K562 (cell line): ENCODE data around the gene MAGI2. TPM values are rescaled to one million over a fixed set of nuclear protein-coding genes. Genes with fewer than 3 reads are reported as not detected.

Experiments used
- ATAC-seq: fragments of 200-7000 bp; cut with Tn5 transposase; 3 replicates; pipeline ENCODE4 v1.9.1; 2020; ENCODE audit warnings: moderate library complexity
- BruUV-seq: library from RNA; stranded (reverse); fragments of 400-500 nt; replicated peaks from 2 replicates; lab custom pipeline; 2021; lab: Mats Ljungman, UMichigan
- CTCF ChIA-PET: fragments of 300-600 bp; formaldehyde crosslinking; extraction: SDS; loops from one replicate; lab custom pipeline; 2021; ENCODE audit warnings: low intra/inter-chr PET ratio; lab: Yijun Ruan, JAX
- POLR2A ChIA-PET: fragments of 300-600, 350-650 bp; sonication (Branson Sonifier 250); formaldehyde crosslinking; extraction: SDS; loops from one replicate; lab custom pipeline; 2021; ENCODE audit warnings: antibody characterized with exemption, inconsistent platforms; lab: Yijun Ruan, JAX
- DNase-seq, 4 experiments: peaks; one replicate each; pipeline versions ENCODE4 v3.0.0 to v3.0.0-alpha.2; 2011 to 2018; ENCODE audit warnings: low spot score in 3 of 4, mixed read lengths in 3 of 4; ENCODE audit errors: extremely low read depth in 1 of 4
- FAIRE-seq: peaks from 2 replicates; lab custom pipeline; 2011; peaks lifted over from hg19 to GRCh38; lab: Jason Lieb, UNC
- H2AFZ ChIP-seq: 2 replicates; pipeline ENCODE4 v1.6.0; 2011; ENCODE audit warnings: low read depth, low read length, control low read depth, inconsistent platforms
- H3K27ac ChIP-seq: fragments of 200-600 bp; 3 replicates; pipeline ENCODE4 v1.8.0; 2011; ENCODE audit warnings: low read depth, mild to moderate bottlenecking, control low read depth, inconsistent platforms, low read length, moderate library complexity, mixed read lengths; ENCODE audit errors: extremely low read depth
- H3K27me3 ChIP-seq, 2 experiments: fragments of 300-600 bp in 1 of 2; 2 replicates in 1 of 2; 3 replicates in 1 of 2; pipeline versions ENCODE4 v1.6.0 to v1.8.0; 2011; ENCODE audit warnings: inconsistent platforms in 2 of 2, low read length in 2 of 2, mild to moderate bottlenecking in 1 of 2, mixed read lengths in 1 of 2, moderate library complexity in 1 of 2; ENCODE audit not compliant: control insufficient read depth in 2 of 2, insufficient read depth in 2 of 2
- H3K36me3 ChIP-seq: fragments of 300-600 bp; 3 replicates; pipeline ENCODE4 v1.8.0; 2011; ENCODE audit warnings: mild to moderate bottlenecking, low read length, inconsistent platforms; ENCODE audit not compliant: control insufficient read depth, insufficient read depth
- H3K4me1 ChIP-seq, 2 experiments: fragments of 200-600 bp in 1 of 2; replicated peaks in 1 of 2; 2 replicates in 1 of 2; 3 replicates in 1 of 2; pipeline versions ENCODE4 v1.5.1 to v1.8.0; 2011; ENCODE audit warnings: inconsistent platforms in 2 of 2, low read length in 2 of 2, mild to moderate bottlenecking in 1 of 2, mixed read lengths in 1 of 2, moderate library complexity in 1 of 2; ENCODE audit not compliant: control insufficient read depth in 2 of 2, insufficient read depth in 2 of 2
- H3K4me2 ChIP-seq: 2 replicates; pipeline ENCODE4 v1.6.1; 2011; ENCODE audit warnings: low read length, control low read depth, inconsistent platforms, mixed read lengths; ENCODE audit not compliant: insufficient read depth
- H3K4me3 ChIP-seq: fragments of 200-600 bp; sonication (generic), shearing (Covaris generic); 2 replicates; pipeline ENCODE4 v1.5.1; 2016; ENCODE audit warnings: control low read depth, inconsistent platforms
- H3K79me2 ChIP-seq: fragments of 200-600 bp; 3 replicates; pipeline ENCODE4 v1.8.0; 2011; ENCODE audit warnings: low read length, inconsistent platforms; ENCODE audit not compliant: control insufficient read depth, insufficient read depth
- H3K9ac ChIP-seq, 2 experiments: 2 replicates each; pipeline versions ENCODE4 v1.6.0 to v1.6.1; 2011; ENCODE audit warnings: low read depth in 2 of 2, low read length in 2 of 2, control low read depth in 1 of 2, inconsistent platforms in 1 of 2, mild to moderate bottlenecking in 1 of 2, mixed read lengths in 1 of 2; ENCODE audit not compliant: insufficient read depth in 1 of 2
- H3K9me1 ChIP-seq: one replicate; pipeline ENCODE4 v1.6.0; 2011; ENCODE audit warnings: inconsistent platforms, mild to moderate bottlenecking, low read length, moderate library complexity; ENCODE audit not compliant: control insufficient read depth, insufficient read depth
- H3K9me3 ChIP-seq: replicated peaks from 2 replicates; pipeline ENCODE4 v1.5.1; 2011; ENCODE audit warnings: low read depth, low read length, inconsistent platforms; ENCODE audit not compliant: control insufficient read depth, insufficient read depth
- H4K20me1 ChIP-seq: replicated peaks from 2 replicates; pipeline ENCODE4 v1.6.1; 2011; ENCODE audit warnings: low read length, inconsistent platforms, mixed read lengths; ENCODE audit not compliant: control insufficient read depth, insufficient read depth
- ELF2 ChIP-seq: fragments of 250-450 bp; sonication (Bioruptor Pico); IDR thresholded peaks from 2 replicates; pipeline ENCODE4 v1.5.0; 2021; ENCODE audit warnings: mild to moderate bottlenecking
- GATA2 ChIP-seq: sonication (generic); formaldehyde crosslinking; IDR thresholded peaks from 2 replicates; pipeline ENCODE4 v1.4.0; 2020; ENCODE audit warnings: mild to moderate bottlenecking, missing genetic modification reagents
- KLF16 ChIP-seq: IDR thresholded peaks from 2 replicates; pipeline ENCODE4 v1.6.1; 2016; ENCODE audit warnings: antibody characterized with exemption
- MBD1 ChIP-seq: fragments of 250-450 bp; sonication (Bioruptor Pico); IDR thresholded peaks from 2 replicates; pipeline ENCODE4 v1.8.0; 2022; ENCODE audit warnings: inconsistent platforms
- NR1H2 ChIP-seq: sonication (generic); formaldehyde crosslinking; IDR thresholded peaks from 2 replicates; pipeline ENCODE4 v1.4.0; 2020; ENCODE audit warnings: mild to moderate bottlenecking, missing genetic modification reagents
- SAFB2 ChIP-seq: fragments of 200-400 bp; formaldehyde crosslinking; IDR thresholded peaks from 2 replicates; pipeline ENCODE4 v1.6.1; 2018; ENCODE audit warnings: borderline replicate concordance, low read length, low read depth, moderate library complexity; ENCODE audit not compliant: severe bottlenecking
- STAT5A ChIP-seq: IDR thresholded peaks from 2 replicates; pipeline ENCODE4 v1.6.1; 2012; ENCODE audit warnings: low read length, inconsistent platforms, borderline replicate concordance
- TBL1XR1 ChIP-seq, 2 experiments: IDR thresholded peaks; 2 replicates each; pipeline ENCODE4 v1.6.1; 2012; ENCODE audit warnings: improper control_type of control experiment in 2 of 2, low read length in 2 of 2, mild to moderate bottlenecking in 1 of 2
- ZNF280A ChIP-seq: fragments of 450-650 bp; IDR thresholded peaks from 2 replicates; pipeline ENCODE4 v1.6.1; 2018; ENCODE audit warnings: mild to moderate bottlenecking, low read depth; ENCODE audit not compliant: partially characterized antibody
- ZNF282 ChIP-seq: sonication (generic); formaldehyde crosslinking; IDR thresholded peaks from 2 replicates; pipeline ENCODE4 v1.8.1; 2023; ENCODE audit warnings: missing genetic modification reagents
- ZSCAN32 ChIP-seq: fragments of 450-650 bp; formaldehyde crosslinking; IDR thresholded peaks from 2 replicates; pipeline ENCODE4 v1.4.0; 2020; ENCODE audit warnings: mild to moderate bottlenecking, moderate library complexity
- WGBS: fragments of 100-300 bp; shearing (Covaris generic); methylation state at CpG from one replicate; pipeline ENCODE4 v1.1.6; 2016; ENCODE audit warnings: low coverage, mixed read lengths; ENCODE audit not compliant: insufficient coverage; ENCODE audit errors: missing lambda C conversion rate; 5-methylcytosine and 5-hydroxymethylcytosine counted together
- in situ Hi-C: fragments of 300-500 bp; cut with MboI; formaldehyde crosslinking; loops from 4 replicates; pipeline ENCODE4 v1.15.0; 2018; ENCODE audit warnings: inconsistent platforms, mixed read lengths
- intact Hi-C: fragments of 100-400 bp; cut with micrococcal nuclease; formaldehyde crosslinking; loops from 2 replicates; pipeline ENCODE4 v1.14.2; 2022
- polyA plus RNA-seq, 8 experiments: library from polyadenylated mRNA; depleted of rRNA in 4 of 8; stranded (reverse) in 5 of 8; unstranded in 3 of 8; fragments of >200 nt; fragmentation: Nextera tagmentation in 2 of 8; fragmentation: Illumina TruSeq in 1 of 8; extraction: Ambion mirVana in 2 of 8; extraction: Trizol in 1 of 8; gene quantifications; 2 replicates each; pipeline versions ENCODE4 v1.2.1 to v1.2.3, GENCODE V29; 2011 to 2014; ENCODE audit warnings: inconsistent platforms in 1 of 8, missing spikeins in 1 of 8
- total RNA-seq, 7 experiments: library from RNA; depleted of rRNA in 6 of 7; stranded (reverse); fragments of >200 nt in 6 of 7; fragmentation: Illumina TruSeq in 2 of 7; extraction: Trizol in 2 of 7; gene quantifications; 2 replicates each; pipeline versions ENCODE4 v1.2.1 to v1.2.3, GENCODE V29; 2011 to 2021; ENCODE audit warnings: low replicate concordance in 1 of 7
- TF ChIP-seq, protein P1 (sequence below), 2 experiments: IDR thresholded peaks in 1 of 2; conservative IDR thresholded peaks in 1 of 2; 2 replicates each; pipeline ENCODE4 v1.6.1; 2016; ENCODE audit warnings: low read depth in 2 of 2, mild to moderate bottlenecking in 1 of 2, missing compliant biosample characterization in 1 of 2, missing genetic modification characterization in 1 of 2, moderate library complexity in 1 of 2
- TF ChIP-seq, protein P2 (sequence below): fragments of 450-650 bp; conservative IDR thresholded peaks from 2 replicates; pipeline ENCODE4 v1.6.1; 2016; ENCODE audit warnings: missing genetic modification characterization, low read depth, mild to moderate bottlenecking, missing compliant biosample characterization, moderate library complexity

Gene MAGI2
- total and polyA plus RNA-seq, 9 of the 15 experiments (the other 6 are each of a cell fraction or from before 2014, with no cell fraction given) = 0.27 to 1.4 (median 0.70) TPM

- Histone ChIP-seq H3K79me2 (no peaks in the 10 kb centered on the region), H3K4me1 (no peaks in the 10 kb centered on the region), H4K20me1 (no peaks in the 10 kb centered on the region), H3K9me3 (no peaks in the 10 kb centered on the region), H3K4me2 (no peak overlapping the region), H3K9me1 (no peaks in the 10 kb centered on the region), H3K27ac (no peak overlapping the region), H3K36me3 (no peaks in the 10 kb centered on the region), H2AFZ (no peak overlapping the region), H3K27me3 (no peaks in the 10 kb centered on the region), H3K4me3 (no peak overlapping the region), H3K9ac (no peak overlapping the region)
- no TSS peak for BruUV-seq
- ATAC-seq (no peak), DNase-seq (no peak), FAIRE-seq (no peak)
- intact Hi-C loops = no loop called here
- CTCF ChIA-PET = no interaction called here
- TF ChIP-seq MBD1 (no peak), NR1H2 (CRISPR knock-in tag) (no peak), ZNF282 (CRISPR knock-in tag) (no peak), STAT5A (no peak), SAFB2 (no peak), ZSCAN32 (CRISPR knock-in tag) (no peak), GATA2 (CRISPR knock-in tag) (no peak), TBL1XR1 (IDR thresholded peaks at IDR 0.05; ENCODE audit: low read length in 2 of 2) (no peak), KLF16 (no peak), ZNF280A (no peak), ELF2 (CRISPR knock-in tag) (no peak)
- TF ChIP-seq, protein P1, sequence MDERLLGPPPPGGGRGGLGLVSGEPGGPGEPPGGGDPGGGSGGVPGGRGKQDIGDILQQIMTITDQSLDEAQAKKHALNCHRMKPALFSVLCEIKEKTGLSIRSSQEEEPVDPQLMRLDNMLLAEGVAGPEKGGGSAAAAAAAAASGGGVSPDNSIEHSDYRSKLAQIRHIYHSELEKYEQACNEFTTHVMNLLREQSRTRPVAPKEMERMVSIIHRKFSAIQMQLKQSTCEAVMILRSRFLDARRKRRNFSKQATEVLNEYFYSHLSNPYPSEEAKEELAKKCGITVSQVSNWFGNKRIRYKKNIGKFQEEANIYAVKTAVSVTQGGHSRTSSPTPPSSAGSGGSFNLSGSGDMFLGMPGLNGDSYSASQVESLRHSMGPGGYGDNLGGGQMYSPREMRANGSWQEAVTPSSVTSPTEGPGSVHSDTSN (CRISPR knock-in tag; IDR thresholded peaks at IDR 0.05; ENCODE audit: low read depth) = no peak
- TF ChIP-seq, protein P1 (tag; conservative IDR thresholded peaks at IDR 0.05; ENCODE audit: low read depth) = no peak
- TF ChIP-seq, protein P2, sequence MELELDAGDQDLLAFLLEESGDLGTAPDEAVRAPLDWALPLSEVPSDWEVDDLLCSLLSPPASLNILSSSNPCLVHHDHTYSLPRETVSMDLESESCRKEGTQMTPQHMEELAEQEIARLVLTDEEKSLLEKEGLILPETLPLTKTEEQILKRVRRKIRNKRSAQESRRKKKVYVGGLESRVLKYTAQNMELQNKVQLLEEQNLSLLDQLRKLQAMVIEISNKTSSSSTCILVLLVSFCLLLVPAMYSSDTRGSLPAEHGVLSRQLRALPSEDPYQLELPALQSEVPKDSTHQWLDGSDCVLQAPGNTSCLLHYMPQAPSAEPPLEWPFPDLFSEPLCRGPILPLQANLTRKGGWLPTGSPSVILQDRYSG (tag) = no peak
- POLR2A ChIA-PET = no interaction called here
- WGBS = 0% methylated on average over 3 of the region's 3 CpGs
- in situ Hi-C loops = no loop called here
Observed at GRCh38 chr7:78350926-78351325, 1102.5 kb downstream of the MAGI2 start.
